PC-9 (cell line): ENCODE data around the gene DNAI2. TPM values are rescaled to one million over a fixed set of nuclear protein-coding genes. Genes with fewer than 3 reads are reported as not detected.

Source experiments
- BruUV-seq: library from RNA; stranded (reverse); fragments of 400-500 nt; replicated peaks from 2 replicates; lab custom pipeline; 2021; lab: Mats Ljungman, UMichigan
- CTCF ChIA-PET: fragments of 300-600 bp; sonication (Branson Sonifier 250); formaldehyde crosslinking; loops from one replicate; lab custom pipeline; 2022; ENCODE audit warnings: antibody characterized with exemption; lab: Charles Lee
- POLR2A ChIA-PET: fragments of 300-600 bp; sonication (Branson Sonifier 250); formaldehyde crosslinking; loops from one replicate; lab custom pipeline; 2022; ENCODE audit warnings: antibody characterized with exemption; ENCODE audit not compliant: unreplicated experiment; lab: Charles Lee
- DNase-seq, 2 experiments: peaks; one replicate each; pipeline versions ENCODE4 v3.0.0 to v3.0.0-alpha.2; 2015 to 2022; ENCODE audit warnings: mixed read lengths in 1 of 2
- H2AFZ ChIP-seq: fragments of 200-600 bp; sonication (generic); 2 replicates; pipeline ENCODE4 v1.8.1; 2017; ENCODE audit warnings: antibody characterized with exemption
- H3F3A ChIP-seq: fragments of 200-600 bp; sonication (generic); 2 replicates; pipeline ENCODE4 v1.8.1; 2017; ENCODE audit warnings: antibody characterized with exemption, mild to moderate bottlenecking, low read depth; ENCODE audit not compliant: insufficient read depth
- H3K27ac ChIP-seq: fragments of 200-600 bp; sonication (generic); 2 replicates; pipeline ENCODE4 v1.6.1; 2016; ENCODE audit warnings: mixed run types
- H3K27me3 ChIP-seq: fragments of 200-600 bp; sonication (generic); 2 replicates; pipeline ENCODE4 v1.6.1; 2016; ENCODE audit warnings: low read depth, mixed run types; ENCODE audit not compliant: insufficient read depth
- H3K36me3 ChIP-seq: fragments of 200-600 bp; sonication (generic); 2 replicates; pipeline ENCODE4 v1.6.1; 2016; ENCODE audit warnings: low read depth, mixed run types
- H3K4me1 ChIP-seq: fragments of 200-600 bp; sonication (generic); replicated peaks from 2 replicates; pipeline ENCODE4 v1.6.1; 2016; ENCODE audit warnings: mixed run types; ENCODE audit not compliant: insufficient read depth
- H3K4me2 ChIP-seq: fragments of 200-600 bp; sonication (generic); 2 replicates; pipeline ENCODE4 v1.6.1; 2017; ENCODE audit warnings: mixed run types
- H3K4me3 ChIP-seq: fragments of 200-600 bp; sonication (generic); 2 replicates; pipeline ENCODE4 v1.6.1; 2016; ENCODE audit warnings: mixed run types
- H3K79me2 ChIP-seq: fragments of 200-600 bp; sonication (generic); 2 replicates; pipeline ENCODE4 v1.6.1; 2017; ENCODE audit warnings: low read depth, mixed run types
- H3K9me2 ChIP-seq: fragments of 200-600 bp; sonication (generic); 2 replicates; pipeline ENCODE4 v1.8.1; 2017; ENCODE audit warnings: mild to moderate bottlenecking; ENCODE audit not compliant: insufficient read depth
- H3K9me3 ChIP-seq: fragments of 200-600 bp; sonication (generic); 2 replicates; pipeline ENCODE4 v1.8.1; 2016; ENCODE audit warnings: low read depth; ENCODE audit not compliant: insufficient read depth
- H4K20me1 ChIP-seq: fragments of 200-600 bp; sonication (generic); 2 replicates; pipeline ENCODE4 v1.8.1; 2017; ENCODE audit not compliant: insufficient read depth
- EZH2 ChIP-seq: fragments of 200-600 bp; sonication (generic); IDR thresholded peaks from 2 replicates; pipeline ENCODE4 v1.8.0; 2017; ENCODE audit warnings: antibody characterized with exemption, low read depth
- intact Hi-C: fragments of 100-400 bp; cut with micrococcal nuclease; formaldehyde crosslinking; loops from one replicate; pipeline ENCODE4 v1.10.0; 2022; ENCODE audit not compliant: unreplicated experiment
- total RNA-seq: library from RNA; stranded (reverse); gene quantifications from 2 replicates; pipeline ENCODE4 v1.2.3, GENCODE V29; 2021
- TF ChIP-seq, protein P1 (sequence below): fragments of 200-600 bp; sonication (generic); conservative IDR thresholded peaks from 2 replicates; pipeline ENCODE4 v1.6.1; 2017; ENCODE audit warnings: mixed run types, antibody characterized with exemption, mild to moderate bottlenecking, moderate library complexity

The DNAI2 gene
- total RNA-seq, 1 experiment from 2014 or later = not detected

DNA sequence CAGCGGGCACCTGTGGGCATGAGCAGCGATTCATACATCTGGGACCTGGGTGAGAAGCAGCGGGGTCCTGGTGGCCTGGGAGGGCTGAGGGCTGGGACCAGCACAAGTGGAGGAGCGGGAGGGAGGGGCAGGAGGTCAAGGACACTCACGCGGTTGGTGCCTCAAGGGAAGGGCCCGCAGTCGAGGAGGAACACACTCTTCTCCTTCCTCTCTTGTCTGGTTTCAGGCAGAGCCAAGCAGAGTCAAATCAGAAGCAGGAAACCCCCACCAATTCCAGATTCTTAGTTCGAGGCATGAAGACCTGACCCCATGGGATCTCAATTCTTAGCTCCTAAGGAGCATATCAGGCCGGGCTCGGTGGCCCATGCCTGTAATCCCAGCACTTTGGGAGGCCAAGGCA, 15.7 kb downstream of the DNAI2 start:
- ChIA-PET POLR2A (no interaction called here), CTCF (no interaction called here)
- H2AFZ ChIP-seq = no peak overlapping the region
- no peaks in the 10 kb centered on the region for H3K36me3 ChIP-seq
- no peaks in the 10 kb centered on the region for H3K9me2 ChIP-seq
- H3K4me2 ChIP-seq = no peak overlapping the region
- TF ChIP-seq, protein P1, sequence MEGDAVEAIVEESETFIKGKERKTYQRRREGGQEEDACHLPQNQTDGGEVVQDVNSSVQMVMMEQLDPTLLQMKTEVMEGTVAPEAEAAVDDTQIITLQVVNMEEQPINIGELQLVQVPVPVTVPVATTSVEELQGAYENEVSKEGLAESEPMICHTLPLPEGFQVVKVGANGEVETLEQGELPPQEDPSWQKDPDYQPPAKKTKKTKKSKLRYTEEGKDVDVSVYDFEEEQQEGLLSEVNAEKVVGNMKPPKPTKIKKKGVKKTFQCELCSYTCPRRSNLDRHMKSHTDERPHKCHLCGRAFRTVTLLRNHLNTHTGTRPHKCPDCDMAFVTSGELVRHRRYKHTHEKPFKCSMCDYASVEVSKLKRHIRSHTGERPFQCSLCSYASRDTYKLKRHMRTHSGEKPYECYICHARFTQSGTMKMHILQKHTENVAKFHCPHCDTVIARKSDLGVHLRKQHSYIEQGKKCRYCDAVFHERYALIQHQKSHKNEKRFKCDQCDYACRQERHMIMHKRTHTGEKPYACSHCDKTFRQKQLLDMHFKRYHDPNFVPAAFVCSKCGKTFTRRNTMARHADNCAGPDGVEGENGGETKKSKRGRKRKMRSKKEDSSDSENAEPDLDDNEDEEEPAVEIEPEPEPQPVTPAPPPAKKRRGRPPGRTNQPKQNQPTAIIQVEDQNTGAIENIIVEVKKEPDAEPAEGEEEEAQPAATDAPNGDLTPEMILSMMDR = no peak
- no peak for TF ChIP-seq EZH2
- no peaks in the 10 kb centered on the region for H3K9me3 ChIP-seq
- H3F3A ChIP-seq = no peaks in the 10 kb centered on the region
- BruUV-seq = no TSS peak
- H3K4me3 ChIP-seq = no peak overlapping the region
- H3K79me2 ChIP-seq = no peaks in the 10 kb centered on the region
- H3K27me3 ChIP-seq = peaks cover 52% of the 10 kb centered on the region
- intact Hi-C loops = no loop called here
- H3K27ac ChIP-seq = no peak overlapping the region
- no peak for DNase-seq
- no peaks in the 10 kb centered on the region for H3K4me1 ChIP-seq
- no peaks in the 10 kb centered on the region for H4K20me1 ChIP-seq

DNA sequence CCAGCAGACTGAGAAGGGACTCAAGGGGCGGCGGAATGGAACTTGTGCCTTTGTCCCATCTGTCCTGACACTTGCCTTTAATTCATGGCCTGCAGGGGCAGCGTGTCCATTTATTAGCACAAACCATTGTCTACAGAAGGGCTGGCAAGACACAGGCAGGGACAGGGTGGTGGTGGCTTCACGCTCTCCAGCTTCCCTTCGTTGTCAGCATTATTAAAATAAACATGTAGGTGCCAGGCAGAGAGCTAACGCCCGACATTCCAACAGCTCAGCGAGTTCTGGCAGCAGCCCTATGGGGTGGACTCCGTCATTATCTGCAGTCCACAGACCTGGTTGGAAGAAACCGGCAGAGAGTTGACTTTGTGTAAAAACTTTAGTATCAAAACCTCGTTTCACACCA, 16.3 kb downstream of the DNAI2 start:
- no peaks in the 10 kb centered on the region for H3K36me3 ChIP-seq
- intact Hi-C loops = no loop called here
- H3K79me2 ChIP-seq = no peaks in the 10 kb centered on the region
- no peak overlapping the region for H3K27ac ChIP-seq
- no peak for TF ChIP-seq EZH2
- TF ChIP-seq, protein P1 = no peak
- H3K9me2 ChIP-seq = no peaks in the 10 kb centered on the region
- no peak overlapping the region for H3K4me3 ChIP-seq
- no peak overlapping the region for H2AFZ ChIP-seq
- no peaks in the 10 kb centered on the region for H3K4me1 ChIP-seq
- POLR2A ChIA-PET = no interaction called here
- BruUV-seq = no TSS peak
- no peak for DNase-seq
- CTCF ChIA-PET = no interaction called here
- H3F3A ChIP-seq = no peaks in the 10 kb centered on the region
- H3K27me3 ChIP-seq = peaks cover 46% of the 10 kb centered on the region
- H4K20me1 ChIP-seq = no peaks in the 10 kb centered on the region
- H3K4me2 ChIP-seq = no peak overlapping the region
- no peaks in the 10 kb centered on the region for H3K9me3 ChIP-seq

GRCh38 chr17:74292495-74292894, 18.5 kb downstream of the DNAI2 start:
- intact Hi-C loops = no loop called here

More at GRCh38 chr17:74292495-74292894, 18.5 kb downstream of the DNAI2 start:
- Histone ChIP-seq H3K9me3 (no peaks in the 10 kb centered on the region), H3F3A (no peaks in the 10 kb centered on the region), H3K4me3 (no peak overlapping the region), H3K9me2 (no peaks in the 10 kb centered on the region), H2AFZ (no peak overlapping the region), H3K36me3 (no peaks in the 10 kb centered on the region), H3K4me2 (no peak overlapping the region), H3K27me3 (peaks cover 39% of the 10 kb centered on the region), H4K20me1 (no peaks in the 10 kb centered on the region), H3K79me2 (no peaks in the 10 kb centered on the region), H3K4me1 (no peaks in the 10 kb centered on the region), H3K27ac (no peak overlapping the region)
- no peak for DNase-seq
- BruUV-seq = no TSS peak
- TF ChIP-seq EZH2 = no peak
- TF ChIP-seq, protein P1 = no peak
- ChIA-PET CTCF (interaction anchor here (0.7 kb wide), 1 partner anchor 622 kb away, joined by 8 read pairs; no protein-coding TSS in a partner anchor), POLR2A (no interaction called here)
